NB4 (cell line): ENCODE data around the gene ACVR2B.

Source experiments
- POLR2A ChIP-seq: IDR thresholded peaks from 2 replicates; pipeline ENCODE4 v1.6.1; 2011; ENCODE audit warnings: mild to moderate bottlenecking; ENCODE audit not compliant: insufficient read length; ENCODE audit errors: extremely low read depth
- TF ChIP-seq, protein P1 (sequence below): IDR thresholded peaks from one replicate; pipeline ENCODE4 v1.5.1; 2012; ENCODE audit warnings: low read depth, low read length
- TF ChIP-seq, protein P2 (sequence below): IDR thresholded peaks from 2 replicates; pipeline ENCODE4 v1.6.1; 2011; ENCODE audit warnings: low read depth, low read length

- TF ChIP-seq, protein P1, sequence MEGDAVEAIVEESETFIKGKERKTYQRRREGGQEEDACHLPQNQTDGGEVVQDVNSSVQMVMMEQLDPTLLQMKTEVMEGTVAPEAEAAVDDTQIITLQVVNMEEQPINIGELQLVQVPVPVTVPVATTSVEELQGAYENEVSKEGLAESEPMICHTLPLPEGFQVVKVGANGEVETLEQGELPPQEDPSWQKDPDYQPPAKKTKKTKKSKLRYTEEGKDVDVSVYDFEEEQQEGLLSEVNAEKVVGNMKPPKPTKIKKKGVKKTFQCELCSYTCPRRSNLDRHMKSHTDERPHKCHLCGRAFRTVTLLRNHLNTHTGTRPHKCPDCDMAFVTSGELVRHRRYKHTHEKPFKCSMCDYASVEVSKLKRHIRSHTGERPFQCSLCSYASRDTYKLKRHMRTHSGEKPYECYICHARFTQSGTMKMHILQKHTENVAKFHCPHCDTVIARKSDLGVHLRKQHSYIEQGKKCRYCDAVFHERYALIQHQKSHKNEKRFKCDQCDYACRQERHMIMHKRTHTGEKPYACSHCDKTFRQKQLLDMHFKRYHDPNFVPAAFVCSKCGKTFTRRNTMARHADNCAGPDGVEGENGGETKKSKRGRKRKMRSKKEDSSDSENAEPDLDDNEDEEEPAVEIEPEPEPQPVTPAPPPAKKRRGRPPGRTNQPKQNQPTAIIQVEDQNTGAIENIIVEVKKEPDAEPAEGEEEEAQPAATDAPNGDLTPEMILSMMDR = no peak
- TF ChIP-seq, protein P2, sequence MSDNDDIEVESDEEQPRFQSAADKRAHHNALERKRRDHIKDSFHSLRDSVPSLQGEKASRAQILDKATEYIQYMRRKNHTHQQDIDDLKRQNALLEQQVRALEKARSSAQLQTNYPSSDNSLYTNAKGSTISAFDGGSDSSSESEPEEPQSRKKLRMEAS = no peak
- TF ChIP-seq POLR2A = no peak
These were observed 61.7 kb downstream of the ACVR2B start for GRCh38 chr3:38515367-38515766.
